GM23248 (cell line): ENCODE results near the gene VASN. TPM values are rescaled to one million over a fixed set of nuclear protein-coding genes. Genes with fewer than 3 reads are reported as not detected.

Experiments
- DNase-seq: peaks from one replicate; pipeline ENCODE4 v3.0.0-alpha.2; 2015
- H2AFZ ChIP-seq: fragments of 200-600 bp; sonication (generic); 2 replicates; pipeline ENCODE4 v1.6.1; 2016; ENCODE audit warnings: antibody characterized with exemption
- H3F3A ChIP-seq: fragments of 200-600 bp; sonication (generic); 2 replicates; pipeline ENCODE4 v1.6.1; 2016; ENCODE audit warnings: mild to moderate bottlenecking, antibody characterized with exemption, mixed run types; ENCODE audit not compliant: insufficient read depth
- H3K27ac ChIP-seq: fragments of 200-600 bp; sonication (generic); 2 replicates; pipeline ENCODE4 v1.5.1; 2016; ENCODE audit warnings: mild to moderate bottlenecking
- H3K27me3 ChIP-seq: fragments of 200-600 bp; sonication (generic); replicated peaks from 2 replicates; pipeline ENCODE4 v1.6.1; 2016; ENCODE audit warnings: mild to moderate bottlenecking; ENCODE audit not compliant: insufficient read depth
- H3K36me3 ChIP-seq: fragments of 200-600 bp; sonication (generic); 2 replicates; pipeline ENCODE4 v1.6.1; 2016; ENCODE audit warnings: low read depth, mild to moderate bottlenecking
- H3K4me1 ChIP-seq: fragments of 200-600 bp; sonication (generic); 2 replicates; pipeline ENCODE4 v1.6.1; 2016; ENCODE audit warnings: mild to moderate bottlenecking; ENCODE audit not compliant: insufficient read depth
- H3K4me2 ChIP-seq: fragments of 200-600 bp; sonication (generic); one replicate; pipeline ENCODE4 v1.6.1; 2016; ENCODE audit warnings: mild to moderate bottlenecking; ENCODE audit not compliant: unreplicated experiment
- H3K4me3 ChIP-seq: fragments of 200-600 bp; sonication (generic); 2 replicates; pipeline ENCODE4 v1.5.1; 2016; ENCODE audit warnings: mild to moderate bottlenecking
- H3K79me2 ChIP-seq: fragments of 200-600 bp; sonication (generic); 2 replicates; pipeline ENCODE4 v1.6.1; 2016; ENCODE audit warnings: mild to moderate bottlenecking; ENCODE audit not compliant: insufficient read depth
- H3K9ac ChIP-seq: fragments of 200-600 bp; sonication (generic); 2 replicates; pipeline ENCODE4 v1.6.1; 2016; ENCODE audit warnings: mild to moderate bottlenecking
- H3K9me2 ChIP-seq: fragments of 200-600 bp; sonication (generic); 2 replicates; pipeline ENCODE4 v1.6.1; 2016; ENCODE audit warnings: mixed run types, mild to moderate bottlenecking, moderate library complexity; ENCODE audit not compliant: insufficient read depth
- H3K9me3 ChIP-seq: fragments of 200-600 bp; sonication (generic); one replicate; pipeline ENCODE4 v1.6.1; 2017; ENCODE audit warnings: low read depth
- H4K20me1 ChIP-seq: fragments of 200-600 bp; sonication (generic); 2 replicates; pipeline ENCODE4 v1.6.0; 2016; ENCODE audit not compliant: insufficient read depth
- EZH2 ChIP-seq: fragments of 200-600 bp; sonication (generic); IDR thresholded peaks from 2 replicates; pipeline ENCODE4 v1.6.1; 2018; ENCODE audit warnings: antibody characterized with exemption, mild to moderate bottlenecking; ENCODE audit not compliant: insufficient read depth, poor library complexity, severe bottlenecking
- EZH2phosphoT487 ChIP-seq: fragments of 200-600 bp; sonication (generic); IDR thresholded peaks from 2 replicates; pipeline ENCODE4 v1.6.1; 2018; ENCODE audit warnings: antibody characterized with exemption, moderate library complexity, mild to moderate bottlenecking, low read depth; ENCODE audit not compliant: insufficient read depth
- WGBS, 2 experiments: methylation state at CpG; one replicate each; pipeline ENCODE4 v1.1.6; 2015 to 2017; ENCODE audit warnings: low lambda C conversion rate in 2 of 2, low coverage in 1 of 2; ENCODE audit errors: missing lambda C conversion rate in 2 of 2; 5-methylcytosine and 5-hydroxymethylcytosine counted together
- in situ Hi-C: fragments of 300-500 bp; cut with MboI; formaldehyde crosslinking; loops from 2 replicates; pipeline ENCODE4 v1.15.0; 2020
- polyA plus RNA-seq: library from polyadenylated mRNA; unstranded; fragments of >200 nt; fragmentation: Nextera tagmentation; extraction: Ambion mirVana; gene quantifications from 2 replicates; pipeline ENCODE4 v1.2.1, GENCODE V29; 2016
- total RNA-seq: library from RNA; depleted of rRNA; stranded (reverse); fragments of >200 nt; shearing (Covaris generic); gene quantifications from 2 replicates; pipeline ENCODE4 v1.2.3, GENCODE V29; 2014

The VASN gene
- total and polyA plus RNA-seq, 2 experiments from 2014 or later = 160 to 223 TPM

GRCh38 chr16:4395055-4395726 is 23.5 kb downstream of the VASN start:
- Histone ChIP-seq H3F3A (peaks cover 11% of the 10 kb centered on the region), H3K9me2 (no peaks in the 10 kb centered on the region), H4K20me1 (no peaks in the 10 kb centered on the region), H3K27ac (no peak overlapping the region), H3K27me3 (no peaks in the 10 kb centered on the region), H3K4me1 (peaks cover 21% of the 10 kb centered on the region), H3K4me3 (no peak overlapping the region), H3K9ac (no peak overlapping the region), H3K9me3 (no peaks in the 10 kb centered on the region), H2AFZ (no peak overlapping the region), H3K4me2 (no peak overlapping the region), H3K36me3 (peaks cover 6% of the 10 kb centered on the region; the same call in 1 of the 2 replicates), H3K79me2 (no peaks in the 10 kb centered on the region)
- 71 to 77% methylated on average over 8 to 9 of the region's 9 CpGs for WGBS, 2 experiments
- in situ Hi-C loops = no loop called here
- no peak for DNase-seq
- TF ChIP-seq EZH2 (no peak), EZH2phosphoT487 (no peak)

- no peak overlapping the region for H3K27ac ChIP-seq
- in situ Hi-C loops = no loop called here
- no peak overlapping the region for H3K4me3 ChIP-seq
- H4K20me1 ChIP-seq = no peaks in the 10 kb centered on the region
- peaks cover 6% of the 10 kb centered on the region; the same call in 1 of the 2 replicates for H3K36me3 ChIP-seq
- 95 to 97% methylated on average over 9 of the region's 9 CpGs for WGBS, 2 experiments
- no peak for TF ChIP-seq EZH2phosphoT487
- no peaks in the 10 kb centered on the region for H3K79me2 ChIP-seq
- H3K27me3 ChIP-seq = no peaks in the 10 kb centered on the region
- no peaks in the 10 kb centered on the region for H3F3A ChIP-seq
- no peak for DNase-seq
- H3K9me3 ChIP-seq = no peaks in the 10 kb centered on the region
- no peak overlapping the region for H2AFZ ChIP-seq
- H3K4me1 ChIP-seq = no peaks in the 10 kb centered on the region
- no peak overlapping the region for H3K4me2 ChIP-seq
- H3K9ac ChIP-seq = no peak overlapping the region
- no peaks in the 10 kb centered on the region for H3K9me2 ChIP-seq
These were observed 27.5 kb downstream of the VASN start for GRCh38 chr16:4399001-4399730.

- no peaks in the 10 kb centered on the region for H4K20me1 ChIP-seq
- no peaks in the 10 kb centered on the region for H3K9me2 ChIP-seq
- TF ChIP-seq EZH2phosphoT487 (no peak), EZH2 (no peak)
- H3K9ac ChIP-seq = no peak overlapping the region
- H3K27me3 ChIP-seq = no peaks in the 10 kb centered on the region
- no peaks in the 10 kb centered on the region for H3F3A ChIP-seq
- DNase-seq = no peak
- in situ Hi-C loops = loop anchor here (10.0 kb wide), 1 partner anchor 46 kb away; the partner anchor contains the start of gene PAM16
- H3K27ac ChIP-seq = no peak overlapping the region
- H3K4me1 ChIP-seq = no peaks in the 10 kb centered on the region
- no peak overlapping the region for H3K4me2 ChIP-seq
- 98% methylated on average over 12 of the region's 12 CpGs for WGBS, 2 experiments
- no peaks in the 10 kb centered on the region for H3K9me3 ChIP-seq
- no peak overlapping the region for H3K4me3 ChIP-seq
- no peaks in the 10 kb centered on the region for H3K79me2 ChIP-seq
- H2AFZ ChIP-seq = no peak overlapping the region
- peaks cover 6% of the 10 kb centered on the region; the same call in 1 of the 2 replicates for H3K36me3 ChIP-seq
These were observed 29.4 kb downstream of the VASN start for GRCh38 chr16:4401094-4401501.

GRCh38 chr16:4401510-4401909 is 29.9 kb downstream of the VASN start:
- Histone ChIP-seq H4K20me1 (no peaks in the 10 kb centered on the region), H3K9ac (no peak overlapping the region), H3F3A (no peaks in the 10 kb centered on the region), H3K27me3 (no peaks in the 10 kb centered on the region), H3K36me3 (peaks cover 3% of the 10 kb centered on the region; the same call in 1 of the 2 replicates), H3K4me2 (no peak overlapping the region), H3K27ac (no peak overlapping the region), H3K9me3 (no peaks in the 10 kb centered on the region), H2AFZ (no peak overlapping the region), H3K79me2 (no peaks in the 10 kb centered on the region), H3K4me3 (no peak overlapping the region), H3K9me2 (no peaks in the 10 kb centered on the region), H3K4me1 (no peaks in the 10 kb centered on the region)
- TF ChIP-seq EZH2phosphoT487 (no peak), EZH2 (no peak)
- in situ Hi-C loops = loop anchor here (10.0 kb wide), 1 partner anchor 47 kb away; the partner anchor contains the start of gene PAM16
- DNase-seq = no peak
- 97% methylated on average over 12 of the region's 12 CpGs for WGBS, 2 experiments
